Right lobe of liver (tissue), 6 donors: ENCODE measurements around the gene TMSB4X. TPM values are rescaled to one million over a fixed set of nuclear protein-coding genes. Genes with fewer than 3 reads are reported as not detected.

Source experiments
- ATAC-seq, 4 donors: fragments of 200-7000 bp; cut with Tn5 transposase; one replicate each; pipeline ENCODE4 v1.9.1; 2020; ENCODE audit warnings: mild to moderate bottlenecking in 4 of 4, moderate library complexity in 4 of 4
- DNase-seq, 3 donors: peaks; one replicate each; pipeline ENCODE4 v3.0.0-alpha.2; 2020
- H3K27ac ChIP-seq, 3 donors: fragments of 200-600 bp; one replicate each; pipeline ENCODE4 v1.8.0; 2022
- H3K27me3 ChIP-seq, 2 donors: fragments of 200-600 bp; one replicate each; pipeline ENCODE4 v1.8.0; 2022
- H3K36me3 ChIP-seq, 4 donors: fragments of 200-600 bp; sonication (generic) in 1 of 4; one replicate each; pipeline versions ENCODE4 v1.5.1 to v1.8.0; 2017 to 2022; ENCODE audit warnings: control low read depth in 1 of 4
- H3K4me1 ChIP-seq, 4 donors: fragments of 200-600 bp; sonication (generic) in 1 of 4; one replicate each; pipeline versions ENCODE4 v1.5.1 to v1.8.0; 2017 to 2022; ENCODE audit warnings: control low read depth in 1 of 4
- H3K4me3 ChIP-seq, 3 donors: fragments of 200-600 bp; one replicate each; pipeline ENCODE4 v1.8.0; 2022
- H3K9me3 ChIP-seq, 4 donors: fragments of 200-600 bp; sonication (generic) in 1 of 4; one replicate each; pipeline versions ENCODE4 v1.5.1 to v1.8.0; 2017 to 2022; ENCODE audit warnings: control low read depth in 1 of 4
- CTCF ChIP-seq, 4 donors: fragments of 200-600 bp in 3 of 4; fragments of 450-650 bp in 1 of 4; IDR thresholded peaks; one replicate each; pipeline versions ENCODE4 v1.5.1 to v1.8.0; 2016 to 2022; ENCODE audit warnings: antibody characterized with exemption in 4 of 4, mild to moderate bottlenecking in 2 of 4
- POLR2A ChIP-seq: fragments of 450-650 bp; IDR thresholded peaks from one replicate; pipeline ENCODE4 v1.6.1; 2017; ENCODE audit warnings: antibody characterized with exemption, mild to moderate bottlenecking
- WGBS: methylation state at CpG from one replicate; pipeline ENCODE4 v1.1.6; 2018; ENCODE audit warnings: low coverage, low lambda C conversion rate; ENCODE audit not compliant: insufficient coverage; ENCODE audit errors: missing lambda C conversion rate; 5-methylcytosine and 5-hydroxymethylcytosine counted together
- intact Hi-C, 2 donors: fragments of 100-400 bp; cut with DNase I; formaldehyde crosslinking; loops; one replicate each; pipeline versions ENCODE4 v1.11.2 to v1.14.1; 2022
- long read RNA-seq: library from polyadenylated mRNA; unstranded; transcript quantifications from one replicate; pipeline ENCODE4 v2.0.0, GENCODE V29; 2019
- total RNA-seq, 6 experiments: library from RNA; depleted of rRNA in 2 of 6; stranded (reverse); fragments of >200 nt in 2 of 6; fragmentation: NEBNext Ultra II Directional in 3 of 6; extraction: Animal tissue kit (Norgen Biotek cat#: 25700) in 3 of 6; gene quantifications; one replicate each; pipeline versions ENCODE4 v1.1.0 to v1.2.4, GENCODE V29; 2016 to 2023
- donor health status: DM: no; HTN: yes; CAD: no.
- donor health status: DM: no; HTN: no; CAD: no.
- donor health status: DM: no; HTN: no; CAD: no.
- donor health status: DM: no; HTN: yes; CAD: no.
- donor health status: DM: no; HTN: yes; CAD: no.

The TMSB4X gene
- 1,000 to 10,000 TPM in 1 of 6 experiments, 100 to 1,000 TPM in 5; 348 to 1,121 (median 708) TPM for total RNA-seq
- long read RNA-seq, transcript TMSB4X-204 (3 exons, 628 nt) = major isoform, 253 of 254 reads
- long read RNA-seq, partial matches to known transcripts = 0 of 254 reads
- long read RNA-seq, other reads (novel, unspliced or antisense) = 0 of 254 reads

GRCh38 chrX:12974796-12975669 lies at the start of gene TMSB4X:
TMSB4X (plus strand) TSS chrX:12975110.
- Histone ChIP-seq H3K27ac (peak within 1 kb of the TSS; percentile 80 to 91 (median 90)), H3K4me1 (peaks cover 0 to 7% (median 0%) of the 10 kb centered on the region in 4 donors), H3K36me3 (no peaks in the 10 kb centered on the region), H3K4me3 (peak within 1 kb of the TSS; percentile 70 to 74 (median 73)), H3K9me3 (no peaks in the 10 kb centered on the region), H3K27me3 (peaks cover 0 to 3% of the 10 kb centered on the region in 2 donors)
- TF ChIP-seq POLR2A (peak; percentile 98), CTCF (IDR thresholded peaks at IDR 0.05) (no peak)
- intact Hi-C loops = no loop called here
- peak; percentile 78 to 85 (median 82) for ATAC-seq
- 20% methylated on average over 23 of the region's 60 CpGs for WGBS
- peak; percentile 86 to 88 (median 87) for DNase-seq

GRCh38 chrX:12929701-12930100 lies 45.2 kb upstream of the TMSB4X start:
- 37% methylated on average over 3 of the region's 4 CpGs for WGBS
- TF ChIP-seq CTCF (IDR thresholded peaks at IDR 0.05) (no peak), POLR2A (no peak)
- H3K27me3 ChIP-seq = no peaks in the 10 kb centered on the region

GRCh38 chrX:12930150-12930549 lies 44.8 kb upstream of the TMSB4X start:
- DNase-seq (no peak), ATAC-seq (no peak)
- 71% methylated on average over 2 of the region's 2 CpGs for WGBS
- Histone ChIP-seq H3K4me3 (no peak overlapping the region), H3K4me1 (no peaks in the 10 kb centered on the region), H3K27ac (no peak overlapping the region), H3K27me3 (no peaks in the 10 kb centered on the region), H3K36me3 (no peaks in the 10 kb centered on the region), H3K9me3 (no peaks in the 10 kb centered on the region)
- intact Hi-C loops = no loop called here
- no peak for TF ChIP-seq POLR2A
- TF ChIP-seq CTCF (IDR thresholded peaks at IDR 0.05) = no peak

More at GRCh38 chrX:12929701-12930100, 45.2 kb upstream of the TMSB4X start:
- no peak for DNase-seq
- Histone ChIP-seq H3K27ac (no peak overlapping the region), H3K4me1 (no peaks in the 10 kb centered on the region), H3K4me3 (no peak overlapping the region), H3K9me3 (no peaks in the 10 kb centered on the region), H3K36me3 (no peaks in the 10 kb centered on the region)
- intact Hi-C loops = no loop called here
- ATAC-seq = no peak

GRCh38 chrX:12932244-12932643 lies 42.7 kb upstream of the TMSB4X start:
- H3K27me3 ChIP-seq = no peaks in the 10 kb centered on the region
- no peak for ATAC-seq
- no peak overlapping the region for H3K4me3 ChIP-seq
- H3K9me3 ChIP-seq = no peaks in the 10 kb centered on the region
- H3K36me3 ChIP-seq = no peaks in the 10 kb centered on the region
- TF ChIP-seq POLR2A = no peak
- no peak for TF ChIP-seq CTCF (IDR thresholded peaks at IDR 0.05)
- no peak for DNase-seq
- no peaks in the 10 kb centered on the region for H3K4me1 ChIP-seq
- intact Hi-C loops = no loop called here
- WGBS = 89% methylated on average over 1 of the region's 1 CpG
- no peak overlapping the region for H3K27ac ChIP-seq
